Muscle layer of colon (tissue), 2 donors: ENCODE results near the gene HOXC10.

ENCODE experiments used
- H3K27ac ChIP-seq: one replicate; pipeline ENCODE4 v1.7.0; 2013; ENCODE audit warnings: low read depth, mild to moderate bottlenecking, low read length, moderate library complexity
- H3K27me3 ChIP-seq, 2 donors: one replicate each; pipeline ENCODE4 v1.7.0; 2013; ENCODE audit warnings: low read length in 2 of 2, mild to moderate bottlenecking in 2 of 2; ENCODE audit not compliant: insufficient read depth in 2 of 2, control insufficient read depth in 1 of 2
- H3K36me3 ChIP-seq: one replicate; pipeline ENCODE4 v1.7.0; 2013; ENCODE audit warnings: mild to moderate bottlenecking, low read length; ENCODE audit not compliant: insufficient read depth
- H3K4me1 ChIP-seq: one replicate; pipeline ENCODE4 v1.7.0; 2013; ENCODE audit warnings: mild to moderate bottlenecking, low read length; ENCODE audit not compliant: insufficient read depth
- H3K4me3 ChIP-seq, 2 donors: one replicate each; pipeline ENCODE4 v1.7.0; 2013; ENCODE audit warnings: low read length in 2 of 2, low read depth in 1 of 2, mild to moderate bottlenecking in 1 of 2, moderate library complexity in 1 of 2
- H3K9ac ChIP-seq: one replicate; pipeline ENCODE4 v1.7.0; 2013; ENCODE audit warnings: low read length
- H3K9me3 ChIP-seq: one replicate; pipeline ENCODE4 v1.7.0; 2013; ENCODE audit warnings: mild to moderate bottlenecking, low read length
- donor health status: abdominal sarcoma.
- donor health status: Adenocarcinoma of cecum.

The HOXC10 gene

DNA sequence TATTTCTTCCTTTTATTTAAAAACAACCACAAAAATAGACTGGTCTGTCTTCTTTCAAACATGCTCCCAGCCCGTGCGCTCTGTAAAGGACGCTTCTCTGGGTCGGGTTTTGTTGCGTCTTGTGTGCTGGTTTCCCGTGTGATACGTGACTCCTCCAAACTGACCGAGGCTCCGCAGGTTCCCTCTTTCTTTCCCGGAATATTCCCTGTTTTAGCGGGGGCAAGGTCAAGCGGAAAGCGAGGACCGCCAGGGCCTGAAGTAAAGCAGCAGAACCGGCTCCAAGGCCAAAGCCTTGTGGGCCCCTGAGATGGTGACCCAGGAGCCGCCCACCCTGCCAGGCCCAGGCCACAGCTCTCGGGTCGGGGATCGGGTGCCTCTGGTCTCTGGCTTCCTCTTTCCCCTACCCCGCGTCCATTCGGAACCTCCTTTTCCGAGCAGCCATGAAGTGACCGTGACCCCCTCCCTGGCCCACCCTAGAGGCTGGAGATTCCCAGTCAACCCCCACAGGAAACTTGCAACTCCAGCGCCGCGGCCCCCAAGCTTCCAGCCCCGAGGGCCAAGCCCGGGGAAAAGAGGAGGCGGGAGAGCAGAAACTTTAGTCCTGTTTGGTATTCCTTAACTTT is 885 bp upstream of the HOXC10 start:
- Histone ChIP-seq H3K36me3 (no peaks in the 10 kb centered on the region), H3K9ac (no peak overlapping the region), H3K27ac (no peak overlapping the region), H3K4me1 (peaks cover 17% of the 10 kb centered on the region), H3K4me3 (no peak overlapping the region), H3K9me3 (no peaks in the 10 kb centered on the region), H3K27me3 (peaks cover 59 to 85% of the 10 kb centered on the region in 2 donors)

DNA sequence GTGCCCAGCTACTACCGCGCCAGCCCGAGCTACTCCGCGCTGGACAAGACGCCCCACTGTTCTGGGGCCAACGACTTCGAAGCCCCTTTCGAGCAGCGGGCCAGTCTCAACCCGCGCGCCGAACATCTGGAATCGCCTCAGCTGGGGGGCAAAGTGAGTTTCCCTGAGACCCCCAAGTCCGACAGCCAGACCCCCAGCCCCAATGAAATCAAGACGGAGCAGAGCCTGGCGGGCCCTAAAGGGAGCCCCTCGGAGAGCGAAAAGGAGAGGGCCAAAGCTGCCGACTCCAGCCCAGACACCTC is 697 bp downstream of the HOXC10 start:
- Histone ChIP-seq H3K36me3 (no peaks in the 10 kb centered on the region), H3K27me3 (peaks cover 64 to 90% of the 10 kb centered on the region in 2 donors), H3K9ac (no peak overlapping the region), H3K4me3 (peak overlapping the region; percentile 20 to 63), H3K4me1 (peaks cover 20% of the 10 kb centered on the region), H3K9me3 (no peaks in the 10 kb centered on the region), H3K27ac (no peak overlapping the region)

DNA sequence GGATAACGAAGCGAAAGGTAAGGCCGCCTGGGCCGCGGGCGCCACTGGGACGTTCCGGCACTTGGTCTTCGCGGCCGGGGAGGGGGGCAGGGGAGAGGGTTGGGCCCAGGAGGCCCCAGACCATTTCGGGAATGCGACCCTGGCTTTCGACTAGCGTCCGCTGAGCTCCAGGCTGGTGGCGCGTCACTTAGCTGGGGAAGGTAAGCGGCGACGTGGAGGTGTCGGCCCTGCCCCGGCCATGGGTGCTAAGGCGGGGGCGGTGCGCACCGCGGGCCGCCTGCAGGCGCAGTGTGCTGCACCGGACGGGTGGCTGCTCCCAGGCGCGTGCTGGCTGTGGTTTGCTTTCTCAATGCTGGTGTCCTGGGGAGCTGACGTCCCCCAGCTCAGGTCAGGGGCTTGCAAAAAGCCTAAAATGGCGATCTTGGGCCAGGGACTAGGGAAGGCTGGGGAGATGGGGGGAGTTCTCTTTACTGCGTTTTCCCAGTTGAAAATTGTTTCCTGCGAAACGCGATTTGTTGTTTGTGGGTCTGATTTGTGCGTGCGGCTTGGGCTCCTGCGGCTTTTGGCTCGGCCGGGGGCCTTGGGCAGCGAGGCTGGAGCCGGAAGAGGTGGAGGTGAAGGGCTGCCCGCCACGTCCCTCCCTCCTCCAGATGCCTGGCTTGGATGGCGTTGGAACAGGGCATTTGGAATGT is 1.2 kb downstream of the HOXC10 start:
- Histone ChIP-seq H3K9me3 (no peaks in the 10 kb centered on the region), H3K4me3 (peak overlapping the region; percentile 20 to 63), H3K27me3 (peaks cover 68 to 95% of the 10 kb centered on the region in 2 donors), H3K9ac (no peak overlapping the region), H3K27ac (no peak overlapping the region), H3K36me3 (no peaks in the 10 kb centered on the region), H3K4me1 (peaks cover 20% of the 10 kb centered on the region)

DNA sequence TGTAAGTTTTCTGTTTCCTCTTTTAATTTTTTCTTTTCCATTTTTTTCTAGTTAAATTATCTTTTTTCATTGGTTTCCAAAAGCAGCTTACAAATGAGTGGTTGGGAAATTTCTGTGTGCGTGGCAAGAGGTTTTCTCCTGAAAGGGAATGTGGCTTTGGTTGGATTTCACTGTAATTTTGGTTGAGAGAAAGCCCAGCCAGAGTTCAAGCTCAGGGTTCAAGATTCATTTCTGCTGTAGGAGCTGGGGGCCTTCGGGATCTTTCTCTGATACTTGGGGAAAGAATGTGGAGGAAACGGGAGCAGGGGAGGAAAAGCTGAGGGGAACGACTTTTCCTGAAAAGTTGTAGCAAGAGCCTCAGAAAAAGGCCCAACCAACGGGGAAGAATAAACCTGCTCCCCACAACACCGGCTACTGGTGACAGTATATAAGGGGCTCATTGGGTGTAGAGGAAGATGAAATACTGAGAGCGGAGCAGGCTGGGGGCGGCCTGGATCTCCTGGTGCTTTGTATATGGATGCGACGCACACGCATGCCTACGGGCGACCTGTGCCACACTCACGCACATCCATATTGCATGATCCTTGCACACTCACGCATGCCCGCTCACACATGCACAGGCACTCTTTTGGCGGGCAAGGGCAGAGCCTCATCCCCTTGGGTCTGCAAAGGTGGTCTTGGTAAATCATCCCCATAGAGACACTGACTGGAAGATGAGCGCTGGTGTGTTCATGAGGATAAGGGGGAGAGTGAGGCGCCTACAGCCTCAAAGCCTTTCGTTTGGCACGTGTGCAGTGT is 1.9 kb downstream of the HOXC10 start:
- Histone ChIP-seq H3K9ac (no peak overlapping the region), H3K27ac (no peak overlapping the region), H3K36me3 (no peaks in the 10 kb centered on the region), H3K4me1 (peaks cover 20% of the 10 kb centered on the region), H3K9me3 (no peaks in the 10 kb centered on the region), H3K4me3 (peak overlapping the region; percentile 20 to 63), H3K27me3 (peaks cover 68 to 98% of the 10 kb centered on the region in 2 donors)

DNA sequence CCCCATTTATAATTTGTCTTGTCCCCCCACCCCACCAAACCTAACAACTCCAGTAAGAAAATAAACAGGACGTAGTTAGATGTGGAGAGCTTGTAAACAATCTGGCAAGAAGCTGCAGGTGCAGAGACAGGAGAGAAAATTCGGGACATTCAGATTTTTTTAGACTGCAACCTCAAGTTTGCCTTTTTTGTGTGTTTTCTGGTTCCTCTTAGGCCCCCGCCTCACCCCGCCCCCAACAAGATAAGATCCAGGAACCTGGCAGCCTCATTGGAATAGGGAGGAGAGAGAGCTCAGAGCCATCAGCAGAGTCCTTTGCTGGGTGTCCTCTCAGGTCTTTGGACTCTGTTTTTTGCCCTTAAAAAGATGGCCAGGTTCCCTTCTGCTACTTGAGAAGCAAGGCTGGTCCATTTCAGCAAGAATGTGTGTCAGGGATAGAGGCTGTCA is 2.9 kb downstream of the HOXC10 start:
- peaks cover 20% of the 10 kb centered on the region for H3K4me1 ChIP-seq
- no peak overlapping the region for H3K27ac ChIP-seq
- H3K36me3 ChIP-seq: no peaks in the 10 kb centered on the region
- no peak overlapping the region for H3K4me3 ChIP-seq
- no peak overlapping the region for H3K9ac ChIP-seq
- peaks cover 72 to 98% of the 10 kb centered on the region in 2 donors for H3K27me3 ChIP-seq
- no peaks in the 10 kb centered on the region for H3K9me3 ChIP-seq

DNA sequence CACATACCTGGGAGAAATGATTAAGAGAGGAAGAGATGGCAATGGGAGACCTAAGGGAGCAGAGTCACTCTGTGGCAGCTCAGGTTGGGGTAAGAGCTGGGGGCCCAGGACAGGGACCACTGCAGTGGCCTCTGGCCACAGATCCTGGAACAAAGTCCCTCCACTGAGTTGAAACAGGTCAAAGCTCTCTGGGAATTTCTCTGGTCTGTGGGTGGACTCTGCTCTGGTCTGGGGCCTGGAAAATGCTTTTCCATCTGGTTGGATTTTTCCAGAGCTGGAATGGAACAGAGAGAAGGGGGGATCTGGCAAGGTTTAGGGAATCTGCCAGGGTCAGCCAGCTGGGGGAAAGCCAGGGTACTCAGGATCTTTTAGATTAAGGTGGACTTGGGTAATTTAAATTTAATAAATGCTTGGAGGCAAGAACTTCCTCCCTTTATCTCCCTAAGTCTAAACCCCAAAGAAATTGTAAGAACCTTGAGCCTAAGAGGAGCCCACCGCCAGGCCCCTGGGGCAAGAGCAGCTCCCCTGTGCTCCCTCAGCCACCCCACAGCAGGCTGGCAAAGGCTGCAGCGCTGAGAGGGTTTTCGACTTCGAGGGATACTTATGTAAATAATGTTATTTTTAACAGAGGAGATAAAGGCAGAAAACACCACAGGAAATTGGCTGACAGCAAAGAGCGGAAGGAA is 3.7 kb downstream of the HOXC10 start:
- H3K27me3 ChIP-seq: peaks cover 73 to 98% of the 10 kb centered on the region in 2 donors
- H3K36me3 ChIP-seq: no peaks in the 10 kb centered on the region
- no peak overlapping the region for H3K27ac ChIP-seq
- H3K9me3 ChIP-seq: no peaks in the 10 kb centered on the region
- H3K9ac ChIP-seq: no peak overlapping the region
- no peak overlapping the region for H3K4me3 ChIP-seq
- peaks cover 20% of the 10 kb centered on the region for H3K4me1 ChIP-seq

DNA sequence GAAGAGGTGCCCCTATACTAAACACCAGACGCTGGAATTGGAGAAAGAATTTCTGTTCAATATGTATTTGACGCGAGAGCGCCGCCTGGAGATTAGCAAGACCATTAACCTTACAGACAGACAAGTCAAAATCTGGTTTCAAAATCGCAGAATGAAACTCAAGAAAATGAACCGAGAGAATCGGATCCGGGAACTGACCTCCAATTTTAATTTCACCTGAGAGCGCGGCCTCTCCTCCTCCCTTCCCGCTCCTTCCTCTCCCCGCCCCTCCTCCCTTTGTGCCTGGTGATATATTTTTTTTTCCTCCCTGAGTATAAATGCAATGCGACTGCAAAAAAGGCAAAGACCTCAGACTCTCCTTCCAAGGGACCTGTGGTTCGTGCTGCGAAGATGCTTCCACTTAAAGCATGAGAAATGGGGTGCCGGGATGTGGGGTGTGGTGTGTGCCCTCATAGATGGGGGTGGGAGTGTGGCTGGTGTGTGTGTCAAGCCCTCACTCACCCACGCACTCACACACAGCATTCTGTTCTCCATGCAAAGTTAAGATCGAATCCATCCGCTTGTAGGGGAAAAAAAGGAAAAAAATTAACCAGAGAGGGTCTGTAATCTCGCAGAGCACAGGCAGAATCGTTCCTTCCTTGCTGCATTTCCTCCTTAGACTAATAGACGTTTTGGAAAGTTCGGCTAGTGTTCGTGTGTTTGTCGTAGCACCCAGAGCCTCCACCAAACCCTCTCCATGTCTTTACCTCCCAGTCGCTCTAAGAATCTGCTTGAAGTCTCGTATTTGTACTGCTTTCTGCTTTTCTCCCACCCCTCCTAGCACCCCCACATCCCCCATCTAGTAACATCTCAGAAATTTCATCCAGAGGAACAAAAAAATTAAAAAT is 4.5 kb downstream of the HOXC10 start:
- Histone ChIP-seq H3K9me3 (no peaks in the 10 kb centered on the region), H3K4me1 (peaks cover 20% of the 10 kb centered on the region), H3K27me3 (peaks cover 76 to 98% of the 10 kb centered on the region in 2 donors), H3K9ac (no peak overlapping the region), H3K27ac (no peak overlapping the region), H3K36me3 (no peaks in the 10 kb centered on the region), H3K4me3 (no peak overlapping the region)

DNA sequence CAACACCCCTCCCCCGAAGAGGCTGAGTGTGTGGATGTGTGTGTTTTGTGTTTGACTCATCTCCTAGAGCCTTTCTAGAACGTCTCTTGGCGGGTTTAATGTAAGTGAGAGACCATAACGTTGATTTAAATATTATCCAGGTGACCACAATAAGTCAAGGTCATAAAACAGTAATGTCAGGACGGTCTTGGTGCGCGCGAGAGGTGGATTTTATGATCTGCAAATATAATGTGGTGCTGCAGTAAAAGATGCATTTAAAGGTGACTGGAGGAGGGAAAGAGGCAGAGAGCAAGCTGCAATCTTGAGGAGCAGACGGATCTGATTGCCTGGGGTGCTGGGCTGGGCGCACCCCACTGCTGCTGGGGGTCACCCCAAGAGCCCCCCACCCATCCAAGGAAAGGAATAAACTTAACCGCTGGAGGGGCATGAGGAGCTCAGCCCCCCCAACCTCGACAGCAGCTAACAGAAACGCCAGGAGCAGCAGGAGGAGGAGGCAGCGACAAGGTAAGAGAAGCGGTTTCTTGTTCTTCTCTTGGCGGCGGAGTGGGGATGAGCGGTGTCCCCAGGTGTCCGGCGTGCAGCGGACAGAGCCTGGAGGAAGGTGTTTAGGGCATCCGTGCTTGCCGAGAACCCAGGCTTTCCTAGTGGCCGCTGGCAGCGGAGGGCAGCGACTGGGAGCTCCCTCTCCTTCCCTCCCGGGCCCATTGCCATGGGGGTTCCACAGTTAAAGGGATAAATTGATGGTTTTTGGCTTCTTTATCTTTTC is 5.5 kb downstream of the HOXC10 start:
- Histone ChIP-seq H3K4me3 (no peak overlapping the region), H3K4me1 (peaks cover 13% of the 10 kb centered on the region), H3K36me3 (no peaks in the 10 kb centered on the region), H3K27ac (no peak overlapping the region), H3K9ac (no peak overlapping the region), H3K9me3 (no peaks in the 10 kb centered on the region), H3K27me3 (peaks cover 78 to 99% of the 10 kb centered on the region in 2 donors)

DNA sequence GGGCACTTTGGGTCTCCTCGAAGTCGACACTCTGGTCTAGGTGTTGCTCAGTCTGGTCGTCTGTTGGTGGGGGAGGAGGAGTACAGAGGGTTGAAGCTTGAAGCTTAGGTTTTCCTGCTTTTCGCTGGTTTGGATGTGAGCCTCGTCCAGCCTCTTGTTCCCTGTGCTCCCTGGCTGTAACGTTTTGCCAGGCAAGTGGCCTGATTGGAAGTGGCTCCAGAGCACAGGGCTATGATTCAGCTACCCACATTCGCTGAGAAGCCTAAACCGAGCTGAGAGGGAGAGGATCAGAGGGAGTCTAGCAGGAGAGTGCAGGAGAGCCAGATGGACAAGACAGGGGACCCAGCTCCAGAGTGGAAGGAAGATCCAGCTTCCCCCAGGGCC is 6.1 kb downstream of the HOXC10 start:
- Histone ChIP-seq H3K27me3 (peaks cover 73 to 99% of the 10 kb centered on the region in 2 donors), H3K9ac (no peak overlapping the region), H3K36me3 (no peaks in the 10 kb centered on the region), H3K27ac (no peak overlapping the region), H3K9me3 (no peaks in the 10 kb centered on the region), H3K4me1 (peaks cover 8% of the 10 kb centered on the region), H3K4me3 (no peak overlapping the region)

DNA sequence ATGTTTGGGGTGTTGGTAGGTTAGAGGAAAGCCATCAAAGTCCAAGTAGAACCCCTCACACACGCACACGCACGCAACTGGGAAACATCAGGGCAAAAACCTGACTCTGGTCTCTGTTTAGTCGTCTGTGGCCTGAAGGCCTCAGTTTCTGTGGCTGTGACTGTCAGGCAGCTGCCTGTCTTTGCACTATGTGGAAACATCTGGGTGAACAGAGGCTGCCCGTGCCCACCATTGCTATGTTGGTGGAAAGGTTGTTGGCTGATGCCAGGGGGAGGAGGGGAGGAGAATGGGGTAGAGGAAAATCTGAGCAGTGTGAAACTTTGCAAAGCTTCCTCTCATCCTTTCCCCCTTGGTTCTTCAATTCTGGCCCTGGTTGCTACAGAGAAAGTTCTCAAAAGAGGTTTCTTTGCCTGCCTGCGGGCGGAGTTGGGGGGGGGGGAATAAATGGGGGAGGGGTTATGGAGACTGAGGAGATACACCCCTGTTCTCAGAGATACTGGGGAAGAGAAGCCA is 7.5 kb downstream of the HOXC10 start:
- Histone ChIP-seq H3K9me3 (no peaks in the 10 kb centered on the region), H3K4me1 (peaks cover 11% of the 10 kb centered on the region), H3K36me3 (no peaks in the 10 kb centered on the region), H3K27ac (no peak overlapping the region), H3K27me3 (peaks cover 76 to 99% of the 10 kb centered on the region in 2 donors), H3K9ac (no peak overlapping the region), H3K4me3 (no peak overlapping the region)
